ENCODE measurements around the gene PAPLN. TPM values are rescaled to one million over a fixed set of nuclear protein-coding genes. Genes with fewer than 3 reads are reported as not detected.

PAPLN gene
- total and polyA plus RNA-seq, 9 of the 15 experiments (the other 6 are each of a cell fraction or from before 2014, with no cell fraction given), result 0.43 to 3.5 (median 1.7) TPM

- in situ Hi-C loops (cut with MboI) (no loop called here), intact Hi-C loops (cut with micrococcal nuclease) (no loop called here)
- Histone ChIP-seq H3K4me1 (replicated peaks in 1 of 2; ENCODE audit: control insufficient read depth in 2 of 2, insufficient read depth in 2 of 2, low read length in 2 of 2) (peaks cover 6 to 26% of the 10 kb centered on the region in 2 experiments; a peak in 4 of 5 replicates), H3K9me1 (ENCODE audit: control insufficient read depth, insufficient read depth, low read length) (no peaks in the 10 kb centered on the region), H3K27me3 (ENCODE audit: control insufficient read depth in 2 of 2, insufficient read depth in 2 of 2, low read length in 2 of 2) (peaks cover 8 to 41% of the 10 kb centered on the region in 2 experiments; a peak in 4 of 5 replicates), H2AFZ (ENCODE audit: low read depth, low read length) (no peak overlapping the region), H3K9me3 (replicated peaks; ENCODE audit: control insufficient read depth, insufficient read depth, low read depth, low read length) (no peaks in the 10 kb centered on the region), H3K4me2 (ENCODE audit: insufficient read depth, low read length) (no peak overlapping the region), H3K4me3 (no peak overlapping the region), H3K79me2 (ENCODE audit: control insufficient read depth, insufficient read depth, low read length) (no peaks in the 10 kb centered on the region), H3K36me3 (ENCODE audit: control insufficient read depth, insufficient read depth, low read length) (no peaks in the 10 kb centered on the region), H3K9ac (ENCODE audit: insufficient read depth in 1 of 2, low read depth in 2 of 2, low read length in 2 of 2) (no peak overlapping the region), H4K20me1 (replicated peaks; ENCODE audit: control insufficient read depth, insufficient read depth, low read length) (no peaks in the 10 kb centered on the region), H3K27ac (ENCODE audit: extremely low read depth, low read depth, low read length) (no peak overlapping the region)
- no TSS peak for BruUV-seq (replicated peaks)
- DNase-seq (ENCODE audit: extremely low read depth in 1 of 4, low spot score in 3 of 4), result no peak
- CTCF ChIA-PET (ENCODE audit: low intra/inter-chr PET ratio), result no interaction called here
- no peak for ATAC-seq
- TF ChIP-seq MTA3 (IDR thresholded peaks at IDR 0.05; ENCODE audit: borderline replicate concordance), result no peak
- peak; percentile 89 for TF ChIP-seq RBM25 (IDR thresholded peaks at IDR 0.05; ENCODE audit: low read depth, low read length, severe bottlenecking)
- TF ChIP-seq, protein P1, sequence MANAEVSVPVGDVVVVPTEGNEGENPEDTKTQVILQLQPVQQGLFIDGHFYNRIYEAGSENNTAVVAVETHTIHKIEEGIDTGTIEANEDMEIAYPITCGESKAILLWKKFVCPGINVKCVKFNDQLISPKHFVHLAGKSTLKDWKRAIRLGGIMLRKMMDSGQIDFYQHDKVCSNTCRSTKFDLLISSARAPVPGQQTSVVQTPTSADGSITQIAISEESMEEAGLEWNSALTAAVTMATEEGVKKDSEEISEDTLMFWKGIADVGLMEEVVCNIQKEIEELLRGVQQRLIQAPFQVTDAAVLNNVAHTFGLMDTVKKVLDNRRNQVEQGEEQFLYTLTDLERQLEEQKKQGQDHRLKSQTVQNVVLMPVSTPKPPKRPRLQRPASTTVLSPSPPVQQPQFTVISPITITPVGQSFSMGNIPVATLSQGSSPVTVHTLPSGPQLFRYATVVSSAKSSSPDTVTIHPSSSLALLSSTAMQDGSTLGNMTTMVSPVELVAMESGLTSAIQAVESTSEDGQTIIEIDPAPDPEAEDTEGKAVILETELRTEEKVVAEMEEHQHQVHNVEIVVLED (CRISPR knock-in tag; IDR thresholded peaks at IDR 0.05), result no peak
- TF ChIP-seq IFI16 (CRISPR knock-in tag; IDR thresholded peaks at IDR 0.05), result no peak
- TF ChIP-seq BCOR (IDR thresholded peaks at IDR 0.05), result 0 out of 2 replicates have a peak, but pooled peaks have one; percentile 13
- no peak for TF ChIP-seq GABPB1 (CRISPR knock-in tag; IDR thresholded peaks at IDR 0.05)
- FAIRE-seq, result no peak
- POLR2A ChIA-PET, result interaction anchor here (0.6 kb wide), 1 partner anchor 1380 kb away, joined by 3 read pairs; no protein-coding TSS in a partner anchor
- WGBS (ENCODE audit: insufficient coverage, low coverage, missing lambda C conversion rate), result 0% methylated on average over 1 of the region's 2 CpGs
Observed at GRCh38 chr14:73243748-73244147, 6.4 kb downstream of the PAPLN start.
